Mammary epithelial cell (primary cell): ENCODE measurements around the gene NTM.

Source experiments
- CTCF ChIP-seq, 2 donors: IDR thresholded peaks in 1 of 2; conservative IDR thresholded peaks in 1 of 2; 2 replicates each; pipeline ENCODE4 v1.5.1; 2011 to 2012; ENCODE audit warnings: inconsistent platforms in 2 of 2, low read length in 2 of 2, mild to moderate bottlenecking in 2 of 2, control low read depth in 1 of 2, low read depth in 1 of 2; ENCODE audit not compliant: insufficient read depth in 1 of 2; ENCODE audit errors: extremely low read depth in 1 of 2
- EZH2 ChIP-seq: IDR thresholded peaks from 2 replicates; pipeline ENCODE4 v1.6.1; 2012; ENCODE audit warnings: low read length, inconsistent platforms, borderline replicate concordance

GRCh38 chr11:132111838-132112237, 741.4 kb downstream of the NTM start:
- no peak for TF ChIP-seq CTCF (conservative IDR thresholded peaks at IDR 0.05 in 1 of 2, IDR thresholded peaks at IDR 0.05 in 1 of 2; ENCODE audit: extremely low read depth in 1 of 2, insufficient read depth in 1 of 2, low read depth in 1 of 2, low read length in 2 of 2)
- no peak for TF ChIP-seq EZH2
